Measurements from ENCODE around the gene ZNF112. TPM values are rescaled to one million over a fixed set of nuclear protein-coding genes. Genes with fewer than 3 reads are reported as not detected.

The ZNF112 gene
- total and polyA plus RNA-seq, 7 donors = 0.69 to 8.9 (median 3.3) TPM

GRCh38 chr19:44303976-44304568 lies 52.4 kb downstream of the ZNF112 start:
- H3K27me3 ChIP-seq = no peaks in the 10 kb centered on the region
- H3K27ac ChIP-seq = peak overlapping the region; percentile 76 to 89 (median 89)
- TF ChIP-seq EP300 (IDR thresholded peaks at IDR 0.05) = no peak
- no peak for TF ChIP-seq POLR2AphosphoS5 (IDR thresholded peaks at IDR 0.05)
- no peak for TF ChIP-seq CTCF (IDR thresholded peaks at IDR 0.05)
- TF ChIP-seq POLR2A (IDR thresholded peaks at IDR 0.05) = no peak
- peaks cover 0 to 7% (median 0%) of the 10 kb centered on the region in 4 donors for H3K9me3 ChIP-seq
- peaks cover 0 to 12% (median 10%) of the 10 kb centered on the region in 4 donors for H3K4me1 ChIP-seq
- intact Hi-C loops (cut with DNase I) = loop anchor here (2.0 kb wide), 3 partner anchors 53 to 191 kb away; partner anchors contain the start of genes ZNF112, ZNF225 and ZNF227
- peak overlapping the region; percentile 57 to 84 (median 78) for H3K4me3 ChIP-seq
- DNase-seq = no peak
- peaks cover 0 to 32% (median 21%) of the 10 kb centered on the region in 4 donors for H3K36me3 ChIP-seq
- 2 to 5% methylated on average over 11 of the region's 11 CpGs for WGBS, 2 donors

DNA sequence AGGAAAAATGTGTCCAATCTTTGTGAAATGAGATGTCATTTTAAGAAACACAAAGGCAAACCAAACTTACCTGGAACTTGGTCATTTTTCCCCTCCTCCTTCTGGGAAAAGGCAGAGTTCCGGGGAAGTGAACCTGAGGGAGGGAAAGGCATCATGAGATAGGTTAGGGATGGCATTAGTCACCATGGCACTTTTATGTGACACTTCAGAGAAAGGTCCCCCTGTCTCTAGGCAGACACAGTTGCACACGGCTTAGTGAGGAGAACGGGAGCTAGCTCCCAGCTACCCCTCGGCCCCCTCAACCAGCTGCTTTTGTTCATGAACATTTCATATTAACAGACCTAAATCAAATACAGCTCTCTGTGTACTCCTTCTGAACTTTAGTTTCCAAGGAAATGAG lies 53.2 kb downstream of the ZNF112 start:
- Histone ChIP-seq H3K9me3 (peaks cover 0 to 5% (median 0%) of the 10 kb centered on the region in 4 donors), H3K36me3 (peaks cover 3 to 40% (median 28%) of the 10 kb centered on the region in 4 donors), H3K4me3 (peak overlapping the region in 2 of 4 donors; percentile 77 to 80), H3K27me3 (no peaks in the 10 kb centered on the region), H3K27ac (peak overlapping the region in 3 of 4 donors; percentile 89), H3K4me1 (peaks cover 0 to 12% (median 10%) of the 10 kb centered on the region in 4 donors)
- no peak for DNase-seq
- 80 to 87% methylated on average over 4 of the region's 4 CpGs for WGBS, 2 donors
- intact Hi-C loops (cut with DNase I) = no loop called here
- no peak for TF ChIP-seq POLR2AphosphoS5 (IDR thresholded peaks at IDR 0.05)
- no peak for TF ChIP-seq EP300 (IDR thresholded peaks at IDR 0.05)
- no peak for TF ChIP-seq CTCF (IDR thresholded peaks at IDR 0.05)
- no peak for TF ChIP-seq POLR2A (IDR thresholded peaks at IDR 0.05)

DNA sequence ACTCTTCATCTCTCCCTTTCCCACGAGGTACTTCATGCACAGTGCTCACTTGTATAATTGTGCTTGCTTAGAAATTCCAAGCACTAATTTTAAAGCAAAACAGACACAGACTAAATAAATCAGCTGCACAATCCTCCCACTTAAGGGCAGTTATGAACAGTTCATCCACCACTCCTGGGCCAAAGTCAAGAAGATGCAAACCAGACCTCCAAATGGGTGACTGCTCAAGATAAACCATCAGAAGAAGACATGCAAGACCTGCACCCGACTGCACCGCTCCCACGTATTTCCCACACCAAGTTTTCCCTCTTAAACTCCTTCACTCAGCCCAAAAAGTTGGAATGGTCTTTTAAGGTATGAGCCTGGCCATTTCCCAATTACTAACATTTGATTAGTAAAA lies 71.5 kb downstream of the ZNF112 start:
- Histone ChIP-seq H3K9me3 (peaks cover 5 to 61% (median 22%) of the 10 kb centered on the region in 4 donors), H3K4me1 (peaks cover 0 to 27% (median 9%) of the 10 kb centered on the region in 4 donors), H3K27ac (peak overlapping the region in 3 of 4 donors; percentile 63 to 72 (median 69)), H3K36me3 (peaks cover 22 to 35% (median 30%) of the 10 kb centered on the region in 4 donors), H3K27me3 (no peaks in the 10 kb centered on the region), H3K4me3 (no peak overlapping the region)
- 78 to 88% methylated on average over 4 of the region's 4 CpGs for WGBS, 2 donors
- TF ChIP-seq POLR2AphosphoS5 (IDR thresholded peaks at IDR 0.05) = peak in 3 of 4 donors; percentile 68 to 90 (median 87)
- TF ChIP-seq EP300 (IDR thresholded peaks at IDR 0.05) = peak in 1 of 4 donors; percentile 72
- TF ChIP-seq POLR2A (IDR thresholded peaks at IDR 0.05) = no peak
- TF ChIP-seq CTCF (IDR thresholded peaks at IDR 0.05) = no peak
- no peak for DNase-seq
- intact Hi-C loops (cut with DNase I) = no loop called here

- Histone ChIP-seq H3K4me1 (peaks cover 0 to 27% (median 9%) of the 10 kb centered on the region in 4 donors), H3K36me3 (peaks cover 8 to 13% (median 10%) of the 10 kb centered on the region in 4 donors), H3K27ac (peak overlapping the region in 2 of 4 donors; percentile 63 to 72), H3K27me3 (no peaks in the 10 kb centered on the region), H3K4me3 (no peak overlapping the region), H3K9me3 (peaks cover 5 to 46% (median 19%) of the 10 kb centered on the region in 4 donors)
- TF ChIP-seq EP300 (IDR thresholded peaks at IDR 0.05) (no peak), POLR2AphosphoS5 (IDR thresholded peaks at IDR 0.05) (no peak), POLR2A (IDR thresholded peaks at IDR 0.05) (no peak)
- intact Hi-C loops (cut with DNase I) = no loop called here
- 90 to 94% methylated on average over 3 of the region's 3 CpGs for WGBS, 2 donors
- no peak for DNase-seq
Measured at GRCh38 chr19:44282846-44283245, 73.6 kb downstream of the ZNF112 start.

DNA sequence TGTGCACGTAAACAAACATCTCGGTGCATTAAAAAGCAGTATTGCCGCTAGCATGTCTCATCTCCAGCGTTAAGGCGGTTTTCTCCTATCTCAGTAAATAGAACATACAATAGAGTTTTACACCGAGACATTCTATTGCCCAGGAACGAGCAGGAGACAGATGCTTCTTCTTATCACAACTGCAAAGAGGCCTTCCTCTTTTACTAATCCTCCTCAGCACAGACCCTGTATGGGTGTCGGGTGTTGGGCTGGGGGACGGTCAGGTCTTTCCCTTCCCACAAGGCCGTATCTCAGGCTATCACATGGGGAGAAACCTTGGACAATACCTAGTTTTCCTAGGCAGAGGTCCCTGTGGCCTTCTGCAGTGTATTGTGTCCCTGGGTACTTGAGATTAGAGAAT lies 75.6 kb downstream of the ZNF112 start:
- Histone ChIP-seq H3K27ac (no peak overlapping the region), H3K27me3 (no peaks in the 10 kb centered on the region), H3K4me3 (no peak overlapping the region), H3K9me3 (peaks cover 5 to 38% (median 10%) of the 10 kb centered on the region in 4 donors), H3K36me3 (peaks cover 0 to 4% (median 0%) of the 10 kb centered on the region in 4 donors), H3K4me1 (peaks cover 0 to 24% (median 9%) of the 10 kb centered on the region in 4 donors)
- DNase-seq = no peak
- TF ChIP-seq POLR2AphosphoS5 (IDR thresholded peaks at IDR 0.05) (no peak), CTCF (IDR thresholded peaks at IDR 0.05) (no peak), POLR2A (IDR thresholded peaks at IDR 0.05) (no peak), EP300 (IDR thresholded peaks at IDR 0.05) (no peak)
- WGBS, 2 donors = 78 to 80% methylated on average over 10 of the region's 10 CpGs
- intact Hi-C loops (cut with DNase I) = no loop called here

Data from sigmoid colon (tissue), 7 donors.